ENCODE measurements around the gene CERS4. TPM values are rescaled to one million over a fixed set of nuclear protein-coding genes. Genes with fewer than 3 reads are reported as not detected.

The CERS4 gene
- total RNA-seq, 1 donor from 2014 or later: 16.7 TPM

GRCh38 chr19:8307965-8308866, 99.0 kb downstream of the CERS4 start, which contains the start of gene CD320:
CD320 (minus strand) TSS chr19:8308358; CDS start chr19:8308290, 68 bp downstream.
- Mint-ChIP-seq H3K4me1 (ENCODE audit: unreplicated experiment) (peaks cover 31% of the 10 kb centered on the region), H3K27me3 (ENCODE audit: unreplicated experiment) (no peaks in the 10 kb centered on the region), H3K36me3 (ENCODE audit: unreplicated experiment) (peaks cover 5% of the 10 kb centered on the region), H3K4me3 (ENCODE audit: unreplicated experiment) (peak within 1 kb of the TSS; percentile 78), H3K9me3 (ENCODE audit: unreplicated experiment) (no peaks in the 10 kb centered on the region), H3K27ac (ENCODE audit: unreplicated experiment) (peak within 1 kb of the TSS; percentile 68)
- DNase-seq (ENCODE audit: extremely low spot score, unreplicated experiment): peak; percentile 96
- TF ChIP-seq CTCF (IDR thresholded peaks at IDR 0.05): no peak

- TF ChIP-seq CTCF (IDR thresholded peaks at IDR 0.05): no peak
- no peak overlapping the region for H3K27ac Mint-ChIP-seq (ENCODE audit: unreplicated experiment)
Observed at GRCh38 chr19:8308891-8309291, 99.7 kb downstream of the CERS4 start.

GRCh38 chr19:8310342-8311055, 101.3 kb downstream of the CERS4 start:
- Mint-ChIP-seq H3K27ac (ENCODE audit: unreplicated experiment) (no peak overlapping the region), H3K27me3 (ENCODE audit: unreplicated experiment) (no peaks in the 10 kb centered on the region), H3K36me3 (ENCODE audit: unreplicated experiment) (peaks cover 10% of the 10 kb centered on the region), H3K4me1 (ENCODE audit: unreplicated experiment) (peaks cover 31% of the 10 kb centered on the region), H3K9me3 (ENCODE audit: unreplicated experiment) (no peaks in the 10 kb centered on the region), H3K4me3 (ENCODE audit: unreplicated experiment) (no peak overlapping the region)
- DNase-seq (ENCODE audit: extremely low spot score, unreplicated experiment): peak; percentile 59
- no peak for TF ChIP-seq CTCF (IDR thresholded peaks at IDR 0.05)

More at GRCh38 chr19:8308891-8309291, 99.7 kb downstream of the CERS4 start:
- Mint-ChIP-seq H3K27me3 (ENCODE audit: unreplicated experiment) (no peaks in the 10 kb centered on the region), H3K4me3 (ENCODE audit: unreplicated experiment) (peak overlapping the region; percentile 78), H3K9me3 (ENCODE audit: unreplicated experiment) (no peaks in the 10 kb centered on the region), H3K4me1 (ENCODE audit: unreplicated experiment) (peaks cover 31% of the 10 kb centered on the region), H3K36me3 (ENCODE audit: unreplicated experiment) (peaks cover 5% of the 10 kb centered on the region)
- peak; percentile 60 for DNase-seq (ENCODE audit: extremely low spot score, unreplicated experiment)

- Mint-ChIP-seq H3K36me3 (ENCODE audit: unreplicated experiment) (peaks cover 13% of the 10 kb centered on the region), H3K27ac (ENCODE audit: unreplicated experiment) (no peak overlapping the region), H3K4me3 (ENCODE audit: unreplicated experiment) (no peak overlapping the region), H3K9me3 (ENCODE audit: unreplicated experiment) (no peaks in the 10 kb centered on the region), H3K4me1 (ENCODE audit: unreplicated experiment) (peaks cover 29% of the 10 kb centered on the region), H3K27me3 (ENCODE audit: unreplicated experiment) (no peaks in the 10 kb centered on the region)
- TF ChIP-seq CTCF (IDR thresholded peaks at IDR 0.05): no peak
- DNase-seq (ENCODE audit: extremely low spot score, unreplicated experiment): peak; percentile 79
Observed at GRCh38 chr19:8311461-8312260, 102.5 kb downstream of the CERS4 start.

Other genes with a start within 250 kb of the CERS4 start
- 89.6 and 98.5 TPM in 2 replicates for gene ELAVL1, start 203.7 kb upstream of the CERS4 start, total RNA-seq
- gene CCL25, start 156.6 kb upstream of the CERS4 start, total RNA-seq: not detected in 2 replicates
- gene FBN3, start 59.8 kb upstream of the CERS4 start, total RNA-seq: 0.19 and 0.42 TPM in 2 replicates
- gene CD320, start 99.0 kb downstream of the CERS4 start, total RNA-seq: 41.9 and 44.5 TPM in 2 replicates
- gene NDUFA7, start 112.0 kb downstream of the CERS4 start, total RNA-seq: 29.8 and 35.4 TPM in 2 replicates
- 1,524 and 1,597 TPM in 2 replicates for gene RPS28, start 112.1 kb downstream of the CERS4 start, total RNA-seq
- gene KANK3, start 133.9 kb downstream of the CERS4 start, total RNA-seq: 0.30 TPM in 1 of 2 replicates, not detected in the other
- gene ANGPTL4, start 154.8 kb downstream of the CERS4 start, total RNA-seq: 6.5 and 8.6 TPM in 2 replicates
- 126 and 130 TPM in 2 replicates for gene RAB11B, start 181.0 kb downstream of the CERS4 start, total RNA-seq
- 45.0 and 50.6 TPM in 2 replicates for gene MARCHF2, start 203.9 kb downstream of the CERS4 start, total RNA-seq
- 154 and 156 TPM in 2 replicates for gene HNRNPM, start 235.6 kb downstream of the CERS4 start, total RNA-seq